ENCODE measurements around the gene SNTG2. TPM values are rescaled to one million over a fixed set of nuclear protein-coding genes. Genes with fewer than 3 reads are reported as not detected.
"Not testable (repeated sequence)": the region's sequence is repeated elsewhere in the genome, so short reads cannot be mapped to it uniquely, and the experiment has no call there.

The SNTG2 gene
- polyA plus RNA-seq, 3 donors = 2.4 to 3.3 (median 2.9) TPM

GRCh38 chr2:1193801-1194200, 243.2 kb downstream of the SNTG2 start:
- DNase-seq (ENCODE audit: extremely low read depth in 1 of 11, low read depth in 9 of 11, low spot score in 4 of 11) = no peak

- DNase-seq (ENCODE audit: extremely low read depth in 1 of 11, low read depth in 9 of 11, low spot score in 4 of 11) = no peak
These were observed 253.1 kb downstream of the SNTG2 start for GRCh38 chr2:1203772-1204171.

GRCh38 chr2:1205853-1206252, 255.2 kb downstream of the SNTG2 start:
- no peak for DNase-seq (ENCODE audit: extremely low read depth in 1 of 11, low read depth in 9 of 11, low spot score in 4 of 11)

- DNase-seq (ENCODE audit: extremely low read depth in 1 of 11, low read depth in 9 of 11, low spot score in 4 of 11) = no peak
These were observed 257.4 kb downstream of the SNTG2 start for GRCh38 chr2:1207962-1208510.

- no peak for DNase-seq (ENCODE audit: extremely low read depth in 1 of 11, low read depth in 9 of 11, low spot score in 4 of 11)
These were observed 257.9 kb downstream of the SNTG2 start for GRCh38 chr2:1208522-1208921.

- DNase-seq (ENCODE audit: extremely low read depth in 1 of 11, low read depth in 9 of 11, low spot score in 4 of 11) = no peak
These were observed 258.6 kb downstream of the SNTG2 start for GRCh38 chr2:1209246-1209645.

- DNase-seq (ENCODE audit: extremely low read depth in 1 of 11, low read depth in 9 of 11, low spot score in 4 of 11) = no peak
These were observed 259.1 kb downstream of the SNTG2 start for GRCh38 chr2:1209761-1210160.

GRCh38 chr2:1210352-1210751, 259.7 kb downstream of the SNTG2 start:
- DNase-seq (ENCODE audit: extremely low read depth in 1 of 11, low read depth in 9 of 11, low spot score in 4 of 11) = no peak

- DNase-seq (ENCODE audit: extremely low read depth in 1 of 11, low read depth in 9 of 11, low spot score in 4 of 11) = no peak
These were observed 269.4 kb downstream of the SNTG2 start for GRCh38 chr2:1219901-1220573.

GRCh38 chr2:1222056-1222455, 271.4 kb downstream of the SNTG2 start:
- DNase-seq (ENCODE audit: extremely low read depth in 1 of 11, low read depth in 9 of 11, low spot score in 4 of 11) = no peak

- no peak for DNase-seq (ENCODE audit: extremely low read depth in 1 of 11, low read depth in 9 of 11, low spot score in 4 of 11)
These were observed 273.1 kb downstream of the SNTG2 start for GRCh38 chr2:1223791-1224190.

- no peak for DNase-seq (ENCODE audit: extremely low read depth in 1 of 11, low read depth in 9 of 11, low spot score in 4 of 11)
These were observed 274.3 kb downstream of the SNTG2 start for GRCh38 chr2:1224901-1225300.

GRCh38 chr2:1226766-1227165, 276.1 kb downstream of the SNTG2 start:
- DNase-seq (ENCODE audit: extremely low read depth in 1 of 11, low read depth in 9 of 11, low spot score in 4 of 11) = peak in 1 of 11 donors; percentile 22

- peak in 8 of 11 donors; percentile 17 to 46 (median 34) for DNase-seq (ENCODE audit: extremely low read depth in 1 of 11, low read depth in 9 of 11, low spot score in 4 of 11)
These were observed 276.7 kb downstream of the SNTG2 start for GRCh38 chr2:1227274-1227900.

- not testable (repeated sequence) for DNase-seq (ENCODE audit: extremely low read depth in 1 of 11, low read depth in 9 of 11, low spot score in 4 of 11)
These were observed 278.9 kb downstream of the SNTG2 start for GRCh38 chr2:1229596-1229995.

- no peak for DNase-seq (ENCODE audit: extremely low read depth in 1 of 11, low read depth in 9 of 11, low spot score in 4 of 11)
These were observed 279.7 kb downstream of the SNTG2 start for GRCh38 chr2:1230155-1230893.

- DNase-seq (ENCODE audit: extremely low read depth in 1 of 11, low read depth in 9 of 11, low spot score in 4 of 11) = no peak
These were observed 280.9 kb downstream of the SNTG2 start for GRCh38 chr2:1231466-1232063.

GRCh38 chr2:1233281-1233680, 282.6 kb downstream of the SNTG2 start:
- DNase-seq (ENCODE audit: extremely low read depth in 1 of 11, low read depth in 9 of 11, low spot score in 4 of 11) = no peak

GRCh38 chr2:1234731-1235308, 284.2 kb downstream of the SNTG2 start:
- peak in 2 of 11 donors; percentile 9 to 33 for DNase-seq (ENCODE audit: extremely low read depth in 1 of 11, low read depth in 9 of 11, low spot score in 4 of 11)

All from renal cortex interstitium (tissue), 11 donors.